Measurements from ENCODE around the gene COL6A1.
"Not testable (repeated sequence)": the region's sequence is repeated elsewhere in the genome, so short reads cannot be mapped to it uniquely, and the experiment has no call there.

Gene COL6A1

GRCh38 chr21:45948576-45949141, 32.9 kb upstream of the COL6A1 start:
- in situ Hi-C loops (cut with HindIII; ENCODE audit: low pct_ligation_motif_present, low sequenced_read_pairs), result no loop called here
- no peak for TF ChIP-seq CTCF (IDR thresholded peaks at IDR 0.05; ENCODE audit: low read depth, low read length, missing control alignments)
- Histone ChIP-seq H3K27ac (no peak overlapping the region), H3K36me3 (replicated peaks) (no peaks in the 10 kb centered on the region), H3K4me3 (ENCODE audit: low read depth, low read length) (no peak overlapping the region), H3K27me3 (replicated peaks) (no peaks in the 10 kb centered on the region)
- DNase-seq, result no peak

DNA sequence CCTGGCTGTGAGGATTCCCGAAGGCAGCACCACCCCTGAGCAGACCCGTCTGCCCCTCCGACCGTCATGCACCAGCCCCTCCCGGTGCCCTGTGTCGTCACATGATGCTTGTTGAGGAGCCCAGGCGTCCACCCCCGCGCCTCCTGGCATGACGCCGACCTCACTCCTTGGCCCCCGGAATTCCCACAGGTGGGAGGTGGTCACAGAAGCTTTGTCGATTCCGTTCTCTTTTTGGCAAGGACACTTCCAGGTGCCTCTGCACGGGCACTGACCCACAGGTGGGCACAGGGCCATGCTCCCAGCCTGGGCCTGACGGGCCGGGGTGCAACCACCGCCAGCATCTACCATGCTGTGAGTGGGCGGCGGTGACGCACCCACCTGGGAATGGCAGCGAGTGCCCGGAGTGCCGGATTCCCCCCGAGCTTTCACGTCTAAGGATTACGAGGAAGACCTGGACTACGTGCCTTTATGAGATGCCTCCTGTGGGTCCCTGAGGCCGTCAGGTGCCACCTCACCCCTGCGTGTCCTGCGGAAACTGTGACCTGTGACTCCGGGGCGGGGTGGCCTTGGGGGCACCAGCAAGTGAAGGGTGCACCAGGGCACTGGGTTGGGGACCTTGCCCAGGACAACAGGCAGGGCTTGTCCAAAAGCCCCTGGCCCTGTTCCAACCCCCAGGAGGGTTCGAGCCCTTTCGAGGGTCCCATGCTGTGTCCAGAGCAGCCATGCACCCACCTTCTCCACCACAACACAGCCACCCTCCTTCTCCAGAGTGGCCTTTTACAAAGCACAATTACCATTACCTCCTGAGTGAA, 31.4 kb upstream of the COL6A1 start:
- Histone ChIP-seq H3K4me3 (ENCODE audit: low read depth, low read length) (no peak overlapping the region), H3K27ac (no peak overlapping the region), H3K27me3 (replicated peaks) (no peaks in the 10 kb centered on the region), H3K36me3 (replicated peaks) (no peaks in the 10 kb centered on the region)
- DNase-seq, result no peak
- TF ChIP-seq CTCF (IDR thresholded peaks at IDR 0.05; ENCODE audit: low read depth, low read length, missing control alignments), result no peak
- in situ Hi-C loops (cut with HindIII; ENCODE audit: low pct_ligation_motif_present, low sequenced_read_pairs), result no loop called here

GRCh38 chr21:45950740-45951515, 30.6 kb upstream of the COL6A1 start:
- Histone ChIP-seq H3K36me3 (replicated peaks) (no peaks in the 10 kb centered on the region), H3K27me3 (replicated peaks) (no peaks in the 10 kb centered on the region), H3K27ac (no peak overlapping the region), H3K4me3 (ENCODE audit: low read depth, low read length) (no peak overlapping the region)
- peak; percentile 4 for TF ChIP-seq CTCF (IDR thresholded peaks at IDR 0.05; ENCODE audit: low read depth, low read length, missing control alignments)
- peak; percentile 23 for DNase-seq
- in situ Hi-C loops (cut with HindIII; ENCODE audit: low pct_ligation_motif_present, low sequenced_read_pairs), result no loop called here

DNA sequence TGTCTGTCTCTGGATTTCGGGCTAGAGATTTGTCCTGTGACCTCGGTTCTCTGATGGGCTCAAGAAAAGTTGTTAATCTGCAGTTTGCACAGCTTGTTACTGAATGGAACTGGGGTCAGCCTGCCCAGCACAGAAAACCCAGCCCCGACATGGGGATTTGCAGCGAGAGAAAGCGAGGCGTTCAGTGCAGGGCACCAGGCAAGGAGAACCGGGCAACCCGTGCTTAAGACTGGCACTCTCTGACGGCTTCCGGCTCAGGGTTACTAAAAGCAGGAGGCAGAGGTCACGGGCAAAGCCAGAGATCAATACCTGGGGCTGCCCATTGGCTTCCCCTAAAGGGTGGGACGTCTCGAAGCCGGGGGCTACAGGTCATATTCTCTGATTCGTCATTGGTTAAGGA, 29.9 kb upstream of the COL6A1 start:
- H3K36me3 ChIP-seq (replicated peaks), result no peaks in the 10 kb centered on the region
- no peaks in the 10 kb centered on the region for H3K27me3 ChIP-seq (replicated peaks)
- no peak for DNase-seq
- in situ Hi-C loops (cut with HindIII; ENCODE audit: low pct_ligation_motif_present, low sequenced_read_pairs), result no loop called here
- no peak overlapping the region for H3K4me3 ChIP-seq (ENCODE audit: low read depth, low read length)
- no peak for TF ChIP-seq CTCF (IDR thresholded peaks at IDR 0.05; ENCODE audit: low read depth, low read length, missing control alignments)
- no peak overlapping the region for H3K27ac ChIP-seq

DNA sequence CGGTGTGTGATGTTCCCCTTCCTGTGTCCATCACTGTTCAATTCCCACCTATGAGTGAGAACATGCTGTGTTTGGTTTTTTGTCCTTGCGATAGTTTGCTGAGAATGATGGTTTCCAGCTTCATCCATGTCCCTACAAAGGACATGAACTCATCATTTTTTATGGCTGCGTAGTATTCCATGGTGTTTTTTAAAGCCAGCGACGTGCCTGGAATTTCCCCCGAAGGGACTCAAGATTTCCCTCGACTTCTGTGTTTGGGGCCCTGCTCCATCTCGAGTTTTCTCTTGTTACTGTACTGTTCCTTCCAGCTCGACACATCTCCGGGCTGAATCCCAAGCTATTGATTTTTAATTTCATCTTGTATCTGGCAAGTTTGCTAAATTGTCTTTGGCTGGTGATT, 29.0 kb upstream of the COL6A1 start:
- H3K27ac ChIP-seq; H3K4me3 ChIP-seq (ENCODE audit: low read depth, low read length); DNase-seq; H3K27me3 ChIP-seq (replicated peaks); in situ Hi-C loops (cut with HindIII; ENCODE audit: low pct_ligation_motif_present, low sequenced_read_pairs); H3K36me3 ChIP-seq (replicated peaks): not testable (repeated sequence)

DNA sequence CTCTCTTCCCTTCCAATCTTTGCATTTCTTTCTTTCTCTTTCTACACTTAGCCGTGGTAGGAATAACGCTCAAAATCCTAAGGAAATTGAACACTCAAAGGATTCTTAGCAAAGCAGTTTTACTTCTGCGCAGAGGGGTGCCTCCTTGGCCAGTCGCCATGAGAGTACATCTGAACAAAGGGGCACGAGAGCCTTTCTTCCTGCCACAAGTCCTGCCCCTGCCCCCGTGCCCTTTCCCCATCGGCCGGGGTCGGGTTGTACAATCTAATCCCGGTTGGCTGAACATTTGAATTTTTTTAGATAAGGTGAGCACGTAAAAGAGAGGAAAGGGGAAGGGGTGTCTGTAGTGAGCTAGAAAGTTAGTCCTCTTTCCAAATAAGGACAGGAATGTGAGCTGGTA, 28.6 kb upstream of the COL6A1 start:
- H3K4me3 ChIP-seq (ENCODE audit: low read depth, low read length), result no peak overlapping the region

More for the DNA sequence above, 28.6 kb upstream of the COL6A1 start:
- no peaks in the 10 kb centered on the region for H3K27me3 ChIP-seq (replicated peaks)
- H3K27ac ChIP-seq, result no peak overlapping the region
- H3K36me3 ChIP-seq (replicated peaks), result no peaks in the 10 kb centered on the region
- TF ChIP-seq CTCF (IDR thresholded peaks at IDR 0.05; ENCODE audit: low read depth, low read length, missing control alignments), result no peak
- in situ Hi-C loops (cut with HindIII; ENCODE audit: low pct_ligation_motif_present, low sequenced_read_pairs), result no loop called here
- no peak for DNase-seq

All from brain microvascular endothelial cell (primary cell).